ENCODE results near the gene CEP170B.
"Not testable (repeated sequence)": the region's sequence is repeated elsewhere in the genome, so short reads cannot be mapped to it uniquely, and the experiment has no call there.

Gene CEP170B

DNA sequence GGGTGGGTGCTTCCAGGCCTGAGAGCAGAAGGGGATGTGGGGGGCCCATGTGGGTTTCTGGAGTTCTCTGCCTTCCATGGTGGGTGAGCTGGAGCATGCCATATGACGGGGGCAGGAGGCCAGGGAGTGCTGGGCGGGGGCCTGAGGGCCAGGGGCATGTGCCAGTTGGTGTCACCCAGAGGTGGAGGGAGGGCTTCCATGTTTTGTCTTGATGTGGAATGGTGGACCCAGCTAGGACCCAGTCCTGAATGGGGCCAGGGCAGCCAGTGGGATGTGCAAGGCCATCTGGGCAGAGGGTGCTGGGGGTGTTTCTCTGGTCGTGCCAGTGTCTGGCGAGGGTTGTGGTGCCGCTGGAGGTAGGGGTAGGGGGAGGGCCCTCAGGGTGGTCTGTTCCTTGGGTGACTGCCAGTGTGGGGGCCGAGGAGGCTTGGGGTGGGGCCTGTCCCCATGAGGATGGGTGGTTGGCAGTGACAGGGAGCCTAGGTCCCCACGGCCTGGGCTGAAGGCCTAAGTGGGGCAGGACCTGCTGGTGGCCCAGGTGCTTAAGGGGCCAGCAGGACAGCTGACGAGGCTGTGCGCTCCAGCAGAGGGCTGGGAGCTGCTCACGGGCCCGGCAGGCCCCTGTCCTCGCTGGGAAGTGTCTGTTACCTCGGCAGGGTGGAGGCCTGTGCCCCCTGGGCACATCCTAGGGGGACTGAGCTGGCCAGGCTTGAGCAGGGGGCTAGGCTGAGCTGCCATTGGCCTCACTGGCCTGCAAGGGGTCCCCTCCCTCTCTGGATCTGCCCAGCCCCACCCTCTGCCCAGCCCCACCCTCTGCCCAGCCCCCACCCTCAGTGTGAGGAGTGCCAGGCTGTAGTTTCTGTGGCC, 26.8 kb downstream of the CEP170B start:
- no peak for DNase-seq (ENCODE audit: low read depth in 2 of 2)

DNA sequence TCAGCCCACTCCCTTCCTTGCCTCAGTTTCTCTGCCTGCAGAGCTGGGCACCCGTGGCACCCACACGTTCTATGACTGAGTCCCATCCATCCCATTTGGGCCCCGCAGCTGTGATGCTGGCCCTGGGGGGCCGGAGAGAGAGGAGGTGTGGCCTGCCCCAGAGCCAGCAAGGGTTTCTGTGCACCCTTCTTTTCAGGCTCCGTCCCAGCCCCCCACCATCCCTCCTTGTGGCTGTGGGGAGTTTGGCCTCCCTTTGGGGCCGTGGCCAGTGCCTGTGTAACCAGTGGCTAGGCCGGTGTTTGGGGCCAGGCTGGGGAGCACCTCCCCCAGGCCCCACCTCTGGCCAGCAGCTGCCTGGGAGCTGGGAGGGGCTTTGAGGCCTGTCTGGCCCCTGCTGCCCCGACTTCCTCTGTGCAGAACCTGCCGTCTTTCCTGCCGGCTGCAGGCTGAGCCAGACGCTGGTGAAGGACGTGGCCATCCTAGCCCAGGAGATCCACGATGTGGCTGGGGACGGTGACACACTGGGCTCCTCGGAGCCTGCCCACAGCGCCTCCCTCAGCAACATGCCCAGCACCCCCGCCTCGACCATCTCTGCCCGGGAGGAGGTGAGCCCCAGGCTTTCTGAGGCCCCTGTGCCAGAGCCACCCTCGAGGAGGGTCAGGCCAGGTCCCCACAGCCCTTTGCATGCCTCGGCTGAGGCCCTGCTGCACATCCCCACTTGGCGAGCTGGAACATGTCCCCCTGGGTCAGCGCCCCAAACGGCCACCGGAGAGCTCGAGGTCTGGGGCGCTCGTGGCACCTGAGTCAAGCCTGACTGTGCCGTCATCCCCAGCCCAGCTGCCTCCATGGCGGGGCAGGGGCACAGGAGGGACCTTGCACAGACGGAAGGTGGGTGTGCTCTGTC, 27.7 kb downstream of the CEP170B start:
- no peak for DNase-seq (ENCODE audit: low read depth in 2 of 2)

GRCh38 chr14:104893435-104894207, 28.6 kb downstream of the CEP170B start:
- DNase-seq (ENCODE audit: low read depth in 2 of 2): no peak

DNA sequence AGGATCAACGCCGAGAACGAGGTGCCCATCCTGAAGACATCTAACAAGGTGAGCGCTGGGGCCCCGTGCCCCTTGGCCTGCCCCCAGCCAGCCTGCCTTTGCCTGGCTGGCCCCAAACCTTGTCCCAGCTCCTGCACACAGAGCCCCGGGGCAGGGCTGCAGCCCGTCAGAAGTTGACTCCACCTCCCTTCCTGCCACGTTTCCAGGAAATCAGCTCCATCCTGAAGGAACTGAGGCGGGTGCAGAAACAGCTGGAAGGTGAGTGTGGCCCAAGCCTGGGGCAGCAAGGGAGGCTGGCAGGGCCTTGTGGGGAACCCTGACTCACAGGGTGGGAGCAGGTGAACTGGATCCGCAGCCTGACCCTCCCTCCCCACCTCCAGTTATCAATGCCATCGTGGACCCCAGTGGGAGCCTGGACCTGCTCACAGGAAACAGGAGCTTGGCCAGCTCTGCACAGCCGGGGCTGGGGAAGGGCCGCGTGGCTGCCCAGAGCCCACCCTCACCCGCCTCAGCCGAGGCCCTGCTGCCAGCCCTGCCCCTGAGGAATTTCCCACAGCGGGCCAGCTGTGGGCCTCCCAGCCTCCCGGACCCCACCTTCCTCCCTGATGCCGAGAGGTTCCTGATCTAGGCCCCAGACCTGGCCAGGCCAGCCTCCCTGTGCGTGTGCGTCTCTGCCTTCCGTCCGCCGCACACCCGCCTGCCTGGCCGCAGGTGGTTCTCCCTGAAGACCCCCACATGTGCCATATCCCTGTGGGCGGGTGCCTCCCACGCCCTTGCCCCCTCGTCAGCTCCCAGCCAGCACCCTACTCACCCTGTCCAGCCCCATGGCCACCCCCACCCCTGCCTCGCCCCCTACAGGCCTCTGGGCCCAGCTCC, 29.5 kb downstream of the CEP170B start:
- no peak for DNase-seq (ENCODE audit: low read depth in 2 of 2)

DNA sequence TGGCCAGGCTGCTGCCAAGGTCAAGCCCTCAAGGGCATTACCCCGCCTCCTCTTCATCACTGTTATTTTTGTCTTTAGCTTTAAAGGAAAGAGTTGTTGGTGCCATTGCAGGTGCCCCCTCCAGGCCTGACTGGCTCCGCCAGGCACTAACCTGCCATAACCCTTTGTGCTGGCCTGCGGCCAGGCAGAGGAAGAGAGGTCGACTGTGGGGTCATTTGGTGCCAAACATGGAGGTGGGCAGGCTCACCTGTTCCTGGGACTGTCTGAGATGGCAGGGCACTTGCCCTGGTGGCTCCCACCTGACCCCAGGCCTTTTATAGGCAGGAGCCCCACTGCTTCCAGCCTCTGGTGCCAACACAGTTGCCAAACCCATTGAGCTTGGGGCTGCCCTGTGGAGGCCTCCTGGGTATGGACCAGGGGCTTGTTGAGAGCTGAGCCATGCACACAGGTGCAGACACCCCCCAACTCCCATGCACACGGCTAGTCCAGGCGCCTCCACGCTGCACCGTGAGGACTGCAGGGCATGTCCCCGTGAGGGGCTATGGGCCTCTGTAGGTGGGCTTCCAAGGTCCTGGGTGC, 30.2 kb downstream of the CEP170B start:
- no peak for DNase-seq (ENCODE audit: low read depth in 2 of 2)

DNA sequence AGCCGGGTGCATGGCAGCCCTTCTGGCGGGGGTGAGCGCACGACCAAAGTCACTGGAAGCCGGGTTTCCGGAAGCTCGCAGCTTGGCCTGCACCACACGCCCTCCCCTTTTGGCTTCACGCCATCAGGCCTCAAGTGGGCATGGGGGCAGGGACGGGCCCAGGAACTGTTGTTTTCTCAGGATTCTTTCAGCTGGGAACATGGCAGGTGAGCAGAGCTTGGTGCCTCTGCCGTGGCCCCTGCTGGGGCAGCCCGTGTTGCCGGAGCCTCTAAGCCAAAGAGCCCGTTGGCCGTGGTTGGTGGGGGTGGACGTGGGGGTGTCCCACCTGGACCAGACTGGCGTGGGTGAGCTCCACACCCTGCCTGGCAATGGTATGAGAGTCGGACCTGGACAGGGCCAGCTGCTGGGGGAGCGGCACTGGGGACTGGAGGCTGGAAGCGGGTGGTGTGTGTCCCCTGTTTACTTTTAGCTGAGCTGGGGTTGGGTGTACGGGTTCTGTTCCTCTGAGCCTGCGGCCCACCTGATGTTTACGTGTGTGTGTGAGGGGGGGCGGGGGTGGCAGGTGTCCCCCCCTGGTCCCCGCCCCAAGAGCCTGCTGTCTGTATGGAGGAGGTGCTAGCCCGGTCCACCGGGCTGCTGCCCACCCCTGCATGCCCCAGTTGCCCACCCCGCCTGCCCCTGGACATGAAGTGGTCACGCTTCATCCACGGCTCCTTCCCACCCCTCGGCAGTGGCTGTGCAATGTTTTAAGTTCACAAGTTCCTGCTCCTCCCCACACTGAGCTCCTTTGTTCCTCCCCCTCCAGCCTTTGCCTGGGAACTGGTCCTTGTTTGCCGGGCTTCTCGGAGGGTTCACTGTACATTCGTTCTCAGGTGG, 31.0 kb downstream of the CEP170B start:
- DNase-seq (ENCODE audit: low read depth in 2 of 2): no peak

DNA sequence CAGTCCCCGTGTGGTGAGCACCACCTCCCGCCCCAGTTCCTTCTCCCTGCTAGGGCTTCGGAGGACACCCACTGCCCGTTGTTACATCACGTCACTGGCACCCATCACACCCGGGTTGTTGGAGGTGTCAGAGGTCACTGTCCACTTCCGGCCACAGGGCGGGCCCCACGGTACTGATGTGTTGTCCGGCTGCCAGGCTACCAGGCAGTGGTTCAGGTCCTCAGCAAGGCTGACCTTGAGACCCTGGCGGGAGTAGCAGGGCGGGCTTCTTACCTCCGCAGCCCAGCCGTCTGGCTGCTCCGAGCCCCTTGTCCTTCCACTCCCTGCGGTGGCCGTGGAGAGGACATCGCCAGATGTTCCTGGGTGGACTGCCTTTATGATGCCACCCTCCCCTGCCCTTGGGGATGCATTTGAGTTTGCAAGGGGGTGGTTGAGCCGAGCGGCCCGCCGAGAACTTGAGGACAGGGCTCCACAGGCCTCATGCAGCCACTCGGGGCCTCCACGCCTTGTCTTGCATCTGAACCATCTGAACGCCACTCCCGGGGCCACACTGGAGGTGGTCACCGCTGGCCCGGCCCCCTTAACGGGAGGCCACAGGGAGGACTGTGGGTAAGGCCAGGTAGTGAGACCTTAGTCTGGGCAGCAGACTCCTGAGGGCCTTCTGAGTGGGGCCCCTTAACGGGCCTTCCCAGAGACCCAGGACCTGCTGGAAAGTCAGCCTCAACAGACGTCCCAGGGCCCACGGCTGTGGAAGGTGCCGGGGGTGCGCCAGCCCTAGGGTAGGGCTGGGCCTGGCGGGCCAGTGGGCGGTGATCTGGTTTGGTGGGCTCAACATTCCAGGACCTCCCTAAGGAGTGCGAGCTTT, 32.5 kb downstream of the CEP170B start:
- DNase-seq (ENCODE audit: low read depth in 2 of 2): no peak

GRCh38 chr14:104898195-104898558, 33.1 kb downstream of the CEP170B start:
- DNase-seq (ENCODE audit: low read depth in 2 of 2): no peak

DNA sequence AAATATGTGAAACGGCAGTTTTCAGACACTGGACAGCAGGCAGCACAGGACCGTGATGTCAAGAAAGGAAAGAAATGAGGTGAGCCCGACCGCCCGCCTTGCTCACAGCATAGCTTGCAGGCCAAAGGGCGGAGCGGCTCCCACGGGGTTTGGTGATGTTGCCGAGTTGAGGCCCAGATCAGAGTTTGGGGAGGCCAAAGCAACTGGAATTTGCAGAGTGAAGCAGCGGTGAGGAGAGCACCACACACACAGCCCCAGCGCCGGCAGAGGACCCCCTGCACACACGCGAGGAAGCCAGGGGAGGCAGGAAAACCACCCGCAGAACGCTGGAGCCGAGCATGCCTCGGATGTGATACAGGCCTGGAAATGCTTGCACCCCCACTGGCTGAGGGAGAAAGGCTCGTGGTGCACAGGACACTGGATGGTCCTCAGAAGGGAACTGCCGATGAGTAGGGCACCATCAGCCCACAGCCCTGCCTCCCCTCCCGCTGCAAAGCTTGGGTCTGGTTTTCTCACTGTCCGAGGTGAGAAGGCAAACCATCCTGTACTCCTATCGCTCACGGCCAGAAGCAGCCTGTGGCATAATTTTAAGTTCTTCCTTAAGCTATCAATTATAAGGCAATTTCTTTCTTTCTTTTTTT, 33.9 kb downstream of the CEP170B start:
- DNase-seq (ENCODE audit: low read depth in 2 of 2): no peak

- no peak for DNase-seq (ENCODE audit: low read depth in 2 of 2)
Measured at GRCh38 chr14:104899781-104900180, 34.7 kb downstream of the CEP170B start.

GRCh38 chr14:104900639-104901512, 35.8 kb downstream of the CEP170B start:
- DNase-seq (ENCODE audit: low read depth in 2 of 2): no peak

- no peak for DNase-seq (ENCODE audit: low read depth in 2 of 2)
Measured at GRCh38 chr14:104903990-104904389, 38.9 kb downstream of the CEP170B start.

DNA sequence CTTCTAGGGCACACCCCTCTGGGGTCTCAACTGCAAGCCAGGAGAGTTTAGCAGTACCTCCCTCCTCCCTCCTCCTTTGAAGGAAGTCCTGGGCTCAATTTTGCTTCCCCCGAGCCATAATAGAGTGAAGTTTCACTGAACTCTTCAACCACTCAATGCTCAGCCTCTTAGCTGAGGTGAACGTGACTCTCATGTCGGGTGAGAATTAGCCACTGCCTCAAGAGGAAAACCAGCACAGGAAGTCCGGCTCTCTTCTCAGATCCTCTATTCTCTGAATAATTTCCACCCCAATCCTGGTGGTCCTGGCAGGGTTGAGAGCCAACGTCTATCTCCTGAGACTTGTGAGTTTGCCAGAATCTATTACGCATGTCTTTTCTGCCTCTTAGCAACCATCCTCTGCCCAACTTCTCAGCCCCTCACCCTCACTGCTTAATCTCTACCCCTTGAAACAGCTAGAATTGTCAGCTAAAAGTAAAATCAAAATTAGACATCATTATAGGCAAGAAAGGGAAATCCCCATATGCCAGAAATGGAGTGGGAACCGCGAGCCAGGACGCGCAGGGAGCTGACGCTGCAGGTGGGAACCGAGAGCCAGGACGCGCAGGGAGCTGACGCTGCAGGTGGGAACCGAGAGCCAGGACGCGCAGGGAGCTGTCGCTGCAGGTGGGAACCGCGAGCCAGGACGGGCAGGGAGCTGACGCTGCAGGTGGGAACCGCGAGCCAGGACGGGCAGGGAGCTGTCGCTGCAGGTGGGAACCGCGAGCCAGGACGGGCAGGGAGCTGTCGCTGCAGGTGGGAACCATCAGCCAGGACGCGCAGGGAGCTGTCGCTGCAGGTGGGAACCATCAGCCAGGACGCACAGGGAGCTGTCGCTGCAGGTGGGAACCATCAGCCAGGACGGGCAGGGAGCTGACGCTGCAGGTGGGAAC, 39.8 kb downstream of the CEP170B start:
- not testable (repeated sequence) for DNase-seq (ENCODE audit: low read depth in 2 of 2)

DNA sequence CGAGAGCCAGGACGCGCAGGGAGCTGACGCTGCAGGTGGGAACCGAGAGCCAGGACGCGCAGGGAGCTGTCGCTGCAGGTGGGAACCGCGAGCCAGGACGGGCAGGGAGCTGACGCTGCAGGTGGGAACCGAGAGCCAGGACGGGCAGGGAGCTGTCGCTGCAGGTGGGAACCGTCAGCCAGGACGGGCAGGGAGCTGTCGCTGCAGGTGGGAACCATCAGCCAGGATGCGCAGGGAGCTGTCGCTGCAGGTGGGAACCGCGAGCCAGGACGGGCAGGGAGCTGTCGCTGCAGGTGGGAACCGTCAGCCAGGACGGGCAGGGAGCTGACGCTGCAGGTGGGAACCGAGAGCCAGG, 40.5 kb downstream of the CEP170B start:
- DNase-seq (ENCODE audit: low read depth in 2 of 2): not testable (repeated sequence)

DNA sequence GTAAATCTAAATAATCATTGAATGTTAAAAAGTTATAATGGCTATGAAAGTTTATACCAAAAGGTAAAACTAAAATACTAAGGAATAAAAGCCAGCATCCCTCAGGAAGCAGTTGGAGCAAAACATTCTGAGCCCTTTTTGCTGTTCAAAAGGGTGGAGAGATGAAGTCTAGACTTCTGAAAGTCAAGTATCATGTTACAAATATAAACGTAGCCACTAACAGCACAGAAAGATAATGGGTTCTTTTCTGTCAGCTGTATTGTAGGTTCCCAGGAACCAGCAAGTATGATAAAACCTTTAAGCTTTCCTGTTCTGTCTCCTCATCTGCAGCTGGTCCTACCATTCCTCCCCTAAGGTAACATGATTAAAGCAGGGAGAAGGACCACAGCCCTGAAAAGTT, 43.2 kb downstream of the CEP170B start:
- DNase-seq (ENCODE audit: low read depth in 2 of 2): no peak

- DNase-seq (ENCODE audit: low read depth in 2 of 2): no peak
Measured at GRCh38 chr14:104912053-104912452, 47.0 kb downstream of the CEP170B start.

All from stimulated activated CD8-positive, alpha-beta memory T cell treated with anti-CD3 and anti-CD28 coated beads, Interleukin-7, amount 100 ng/mL, for 1 hour (primary cell).